Activated gamma-delta T cell (primary cell): ENCODE data around the gene LRP10.
A peak's percentile ranks its signal among the peaks of the same experiment; 100 is the strongest.

Experiments used
- DNase-seq: peaks from one replicate; lab custom pipeline; 2025; lab: John Stamatoyannopoulos, UW

LRP10 gene

DNA sequence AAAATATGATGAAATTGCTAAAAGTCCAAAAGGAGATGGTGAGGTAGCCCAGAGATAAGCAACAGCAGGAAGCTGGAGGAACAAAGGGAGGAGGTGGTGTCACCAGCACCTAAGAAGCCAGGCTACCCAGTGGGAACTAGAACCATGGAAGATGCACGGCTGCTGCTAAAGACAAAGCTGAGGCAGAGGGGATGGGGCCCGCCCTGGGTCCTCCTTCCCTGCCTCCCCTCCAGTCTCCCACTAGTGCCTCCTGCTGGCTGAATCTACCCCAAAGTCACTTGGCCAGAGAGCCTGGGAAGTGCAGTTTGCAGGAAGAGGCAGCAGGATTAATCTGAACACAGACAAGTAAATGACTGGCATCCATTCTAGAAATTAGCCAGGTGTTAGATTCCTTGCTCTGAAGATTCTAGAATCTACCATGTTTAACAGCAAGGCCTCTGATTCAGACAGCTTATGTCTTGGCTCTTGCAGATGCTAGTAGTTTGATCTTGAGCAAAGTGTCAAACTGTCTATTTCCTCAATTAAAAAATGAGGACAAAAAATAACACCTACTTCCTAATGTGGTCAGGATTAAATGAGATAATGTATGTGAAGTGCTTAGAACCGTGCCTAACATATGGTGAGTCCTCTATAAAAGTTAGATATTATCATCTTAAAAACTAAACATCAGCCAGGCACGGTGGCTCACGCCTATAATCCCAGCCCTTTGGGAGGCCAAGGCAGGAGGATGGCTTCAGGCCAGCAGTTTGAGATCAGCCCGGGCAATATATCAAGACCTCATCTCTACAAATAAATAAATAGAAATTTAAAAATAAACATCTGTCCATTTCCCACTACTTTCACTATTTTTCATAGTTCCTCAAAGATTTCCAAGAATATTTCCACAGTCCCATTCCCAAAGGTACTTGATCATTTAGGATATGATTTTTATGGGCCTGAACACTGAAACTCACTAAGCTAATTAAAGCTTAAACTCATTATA is 5.8 kb upstream of the LRP10 start:
- DNase-seq, result no peak

GRCh38 chr14:22866874-22867273 is 4.7 kb upstream of the LRP10 start:
- no peak for DNase-seq

DNA sequence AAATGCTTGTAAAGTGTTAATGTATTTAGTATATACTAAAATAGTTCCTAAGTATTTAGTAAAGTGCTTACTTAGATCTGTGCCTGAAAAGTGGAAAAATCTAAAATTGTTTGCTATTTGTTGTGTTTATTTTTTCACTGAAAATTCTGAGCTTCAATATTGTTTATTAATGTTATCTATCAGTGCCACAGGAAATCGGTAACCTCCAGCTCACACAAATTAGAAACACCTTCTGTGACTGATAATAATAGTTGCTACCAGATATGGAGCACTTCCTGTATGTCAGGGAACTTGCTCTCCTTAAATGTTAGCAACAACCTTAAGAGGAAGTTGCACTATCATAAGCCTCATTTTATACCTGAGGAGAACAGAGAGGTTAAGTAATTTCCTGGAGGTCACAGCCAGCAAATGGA is 723 bp upstream of the LRP10 start:
- DNase-seq, result no peak

GRCh38 chr14:22872033-22872832 is 693 bp downstream of the LRP10 start:
- DNase-seq, result no peak

DNA sequence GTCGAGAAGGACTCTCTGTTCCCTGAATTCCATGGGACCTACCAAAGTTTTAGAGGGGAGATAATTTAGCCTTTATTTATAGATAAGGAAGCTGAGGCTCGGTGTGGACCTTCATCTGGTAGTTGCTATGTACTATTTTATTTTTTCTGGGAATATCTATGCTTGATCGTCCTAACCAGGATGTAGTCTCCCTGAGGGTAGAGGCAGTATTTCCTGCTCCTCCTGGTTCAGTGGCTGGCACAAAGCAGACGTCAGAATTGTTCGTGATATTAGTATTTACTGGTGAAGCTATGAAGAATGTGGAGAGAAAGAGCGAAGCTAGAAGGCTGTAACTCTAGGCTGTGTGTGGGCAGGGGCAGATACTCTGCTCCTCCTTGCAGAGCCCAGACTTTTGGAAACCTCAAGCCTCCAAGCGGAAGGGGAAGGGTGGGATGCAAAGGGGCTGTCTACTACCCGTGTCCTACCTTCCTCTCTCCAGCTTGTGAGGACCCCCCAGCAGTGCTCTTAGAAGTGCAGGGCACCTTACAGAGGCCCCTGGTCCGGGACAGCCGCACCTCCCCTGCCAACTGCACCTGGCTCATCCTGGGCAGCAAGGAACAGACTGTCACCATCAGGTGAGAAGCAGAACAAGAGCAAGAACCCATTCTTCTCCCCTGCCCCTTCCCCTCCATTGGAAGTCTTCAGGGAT is 1.4 kb downstream of the LRP10 start:
- DNase-seq, result no peak

GRCh38 chr14:22875003-22875747 is 3.6 kb downstream of the LRP10 start:
- DNase-seq, result no peak

GRCh38 chr14:22875748-22876319 is 4.3 kb downstream of the LRP10 start:
- no peak for DNase-seq

DNA sequence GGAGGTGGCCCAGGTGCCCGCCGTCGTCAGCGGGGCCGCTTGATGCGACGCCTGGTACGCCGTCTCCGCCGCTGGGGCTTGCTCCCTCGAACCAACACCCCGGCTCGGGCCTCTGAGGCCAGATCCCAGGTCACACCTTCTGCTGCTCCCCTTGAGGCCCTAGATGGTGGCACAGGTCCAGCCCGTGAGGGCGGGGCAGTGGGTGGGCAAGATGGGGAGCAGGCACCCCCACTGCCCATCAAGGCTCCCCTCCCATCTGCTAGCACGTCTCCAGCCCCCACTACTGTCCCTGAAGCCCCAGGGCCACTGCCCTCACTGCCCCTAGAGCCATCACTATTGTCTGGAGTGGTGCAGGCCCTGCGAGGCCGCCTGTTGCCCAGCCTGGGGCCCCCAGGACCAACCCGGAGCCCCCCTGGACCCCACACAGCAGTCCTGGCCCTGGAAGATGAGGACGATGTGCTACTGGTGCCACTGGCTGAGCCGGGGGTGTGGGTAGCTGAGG is 5.5 kb downstream of the LRP10 start:
- DNase-seq, result no peak

- DNase-seq, result no peak
Observed at GRCh38 chr14:22878271-22879246, 7.0 kb downstream of the LRP10 start.

GRCh38 chr14:22882064-22882463 is 10.5 kb downstream of the LRP10 start:
- DNase-seq, result no peak

DNA sequence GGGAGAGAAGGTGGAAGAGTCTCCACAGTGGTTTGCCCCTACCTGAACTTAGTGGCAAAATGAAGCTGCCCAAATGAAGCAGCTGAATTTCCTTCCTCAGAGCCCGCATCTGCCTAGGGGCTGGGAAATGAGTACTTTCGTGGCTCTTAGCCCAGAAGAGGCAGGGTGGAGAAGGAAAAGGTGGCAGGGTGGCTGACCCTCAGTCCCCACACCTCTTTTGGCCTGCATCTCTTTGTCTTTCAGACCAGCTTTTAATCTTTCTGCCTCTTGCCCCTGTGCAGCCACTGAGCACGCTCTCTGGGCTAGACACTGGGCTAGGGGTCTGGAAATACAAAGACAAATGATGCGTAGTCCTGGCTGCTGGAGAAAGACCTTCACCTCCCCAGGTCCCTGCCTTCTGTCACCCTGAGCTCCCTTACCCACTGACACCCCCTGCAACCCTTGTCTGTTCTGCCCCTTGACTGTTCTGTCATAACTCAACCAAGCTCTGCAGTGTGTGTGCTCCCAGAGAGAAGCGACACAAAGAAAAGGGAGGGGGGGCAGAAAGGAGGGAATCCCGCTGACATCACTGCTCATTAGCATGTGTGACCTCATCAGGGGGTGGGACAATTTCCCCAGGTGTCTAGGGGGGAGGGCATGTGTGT is 11.1 kb downstream of the LRP10 start:
- DNase-seq, result no peak

DNA sequence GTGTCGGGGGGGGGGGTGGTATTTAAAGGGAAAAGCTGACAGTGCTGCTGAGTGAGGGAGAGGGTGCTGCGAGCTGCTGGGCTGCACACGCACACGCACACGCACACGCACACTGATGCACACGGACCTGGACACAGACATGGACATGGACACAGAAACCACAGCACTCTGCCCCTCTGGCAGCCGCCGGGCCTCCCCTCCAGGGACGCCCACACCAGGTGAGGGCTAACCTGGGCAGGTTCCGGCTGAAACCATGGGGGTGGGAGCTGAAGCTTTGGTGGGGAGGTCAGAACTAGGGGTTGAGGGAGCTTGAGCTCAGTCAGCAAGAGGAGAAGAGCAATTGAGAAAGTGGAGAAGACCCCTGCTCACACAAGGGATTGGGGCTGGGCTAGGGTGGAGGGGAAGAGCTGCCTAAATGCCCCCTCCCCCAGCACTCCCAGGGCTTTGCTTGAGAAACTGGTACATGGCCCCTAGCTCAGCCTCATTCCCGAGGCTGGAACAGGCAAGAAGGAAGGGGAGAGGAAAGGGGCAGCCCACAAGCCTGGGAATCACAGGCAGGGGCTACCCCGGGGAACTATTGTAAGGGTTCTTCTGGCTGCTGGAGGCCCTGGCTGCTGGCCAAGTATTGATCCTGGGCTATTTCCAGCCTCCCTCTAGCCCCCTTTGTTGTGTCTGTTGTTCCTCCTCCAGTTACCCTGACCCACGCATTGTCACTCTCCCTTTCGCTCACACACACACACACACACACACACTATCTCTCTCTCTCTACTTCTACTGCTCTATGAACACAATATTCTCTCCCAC is 11.8 kb downstream of the LRP10 start, which contains the start of gene REM2:
REM2 (plus strand) TSS at position 50 of the 804 bp plus-strand sequence; CDS start at position 116, 66 bp downstream.
- no peak for DNase-seq

DNA sequence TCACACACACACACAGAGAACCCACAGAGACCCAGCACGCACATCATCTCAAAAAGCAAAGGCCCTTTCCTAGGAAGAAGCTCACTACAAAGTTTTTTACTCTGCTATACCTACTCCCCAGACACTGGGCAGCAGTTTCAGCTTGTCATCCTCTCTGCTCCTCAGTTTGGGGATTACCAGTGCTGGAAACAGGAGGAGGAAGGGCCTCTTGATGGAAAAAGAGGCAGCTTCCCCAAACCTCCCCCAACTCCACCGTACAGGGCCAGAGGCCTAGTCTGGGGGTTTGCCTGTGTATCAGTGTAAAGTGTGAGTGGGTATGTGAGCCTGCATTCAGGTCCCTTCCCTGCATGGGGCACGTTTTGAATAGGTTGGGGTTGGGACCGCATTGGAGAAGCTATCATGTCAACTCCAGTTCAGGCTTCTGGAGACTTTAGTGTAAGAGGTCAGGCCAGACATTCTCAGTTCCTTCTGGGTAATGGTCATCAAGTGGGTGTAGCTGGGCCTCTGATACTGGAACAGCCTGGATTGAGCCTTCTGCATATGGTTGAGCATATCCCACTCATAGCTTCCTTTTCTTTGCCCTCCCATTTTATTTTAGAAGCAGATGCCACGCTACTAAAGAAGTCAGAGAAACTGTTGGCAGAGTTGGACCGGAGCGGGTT is 12.7 kb downstream of the LRP10 start:
- DNase-seq, result no peak

- DNase-seq, result no peak
Observed at GRCh38 chr14:22884738-22885523, 13.4 kb downstream of the LRP10 start.

- DNase-seq, result no peak
Observed at GRCh38 chr14:22885975-22886374, 14.4 kb downstream of the LRP10 start.

DNA sequence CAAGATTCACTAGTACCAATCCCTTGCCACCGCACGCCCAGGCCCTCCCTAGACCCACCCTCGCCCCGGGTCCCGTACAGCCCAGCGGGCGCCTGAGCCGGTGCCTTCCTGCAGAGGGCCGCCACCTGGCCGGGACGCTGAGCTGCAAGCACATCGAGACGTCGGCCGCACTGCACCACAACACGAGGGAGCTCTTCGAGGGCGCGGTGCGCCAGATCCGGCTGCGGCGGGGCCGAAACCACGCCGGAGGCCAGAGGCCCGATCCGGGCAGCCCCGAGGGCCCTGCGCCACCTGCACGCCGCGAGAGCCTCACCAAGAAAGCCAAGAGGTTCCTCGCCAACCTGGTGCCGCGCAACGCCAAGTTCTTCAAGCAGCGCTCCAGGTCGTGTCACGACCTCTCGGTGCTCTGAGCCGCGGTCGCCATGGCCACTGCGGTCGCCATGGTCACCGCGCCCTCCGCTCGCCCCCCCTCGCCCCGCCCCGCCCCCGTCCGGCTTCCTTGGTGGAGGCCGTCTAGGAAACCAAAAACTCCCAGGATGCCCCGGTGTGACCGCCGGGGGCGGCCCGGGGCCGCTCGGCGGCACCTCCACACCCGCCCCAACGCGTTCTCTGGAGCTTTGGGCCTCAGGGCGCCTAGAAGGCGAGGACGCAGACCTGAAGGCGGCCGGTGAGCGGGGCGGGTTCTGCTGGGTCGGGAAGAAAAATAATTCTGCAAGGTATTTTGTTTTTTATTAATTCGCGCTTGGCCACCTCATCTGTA is 15.1 kb downstream of the LRP10 start:
- DNase-seq, result peak; percentile 54
